ENCODE data around the gene TRIP12.

DNA sequence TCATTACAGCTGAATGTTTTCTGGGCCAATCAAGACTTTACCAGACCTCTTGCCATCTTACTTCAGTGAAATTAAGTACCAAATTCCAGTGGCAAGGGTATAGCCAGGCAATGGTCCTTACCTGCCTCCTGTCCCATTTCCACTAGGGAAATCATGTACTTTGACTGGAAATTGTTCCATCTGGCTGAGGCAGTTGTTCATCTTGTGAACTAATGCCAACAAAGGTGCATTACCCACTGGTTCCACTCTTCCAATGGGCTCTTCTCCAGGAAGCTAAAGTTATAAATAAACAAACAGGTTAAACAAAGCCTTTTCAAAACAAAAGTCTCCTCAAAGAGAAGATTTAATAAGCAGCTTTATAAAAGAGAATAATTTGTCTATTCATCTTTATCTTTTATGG, 126.8 kb downstream of the TRIP12 start:
- TF ChIP-seq ZNF274 (IDR thresholded peaks at IDR 0.05; ENCODE audit: low read length) (no peak), ZNF274 (tag by site-specific recombination; IDR thresholded peaks at IDR 0.05; ENCODE audit: borderline replicate concordance) (no peak), ZNF366 (tag by site-specific recombination; conservative IDR thresholded peaks at IDR 0.05) (no peak), ZNF324 (tag by site-specific recombination; IDR thresholded peaks at IDR 0.05) (no peak), IKZF3 (tag by site-specific recombination; IDR thresholded peaks at IDR 0.05) (no peak), ZNF571 (tag by site-specific recombination; IDR thresholded peaks at IDR 0.05) (no peak), ZNF596 (tag by site-specific recombination; IDR thresholded peaks at IDR 0.05) (no peak)
- TF ChIP-seq, protein P1, sequence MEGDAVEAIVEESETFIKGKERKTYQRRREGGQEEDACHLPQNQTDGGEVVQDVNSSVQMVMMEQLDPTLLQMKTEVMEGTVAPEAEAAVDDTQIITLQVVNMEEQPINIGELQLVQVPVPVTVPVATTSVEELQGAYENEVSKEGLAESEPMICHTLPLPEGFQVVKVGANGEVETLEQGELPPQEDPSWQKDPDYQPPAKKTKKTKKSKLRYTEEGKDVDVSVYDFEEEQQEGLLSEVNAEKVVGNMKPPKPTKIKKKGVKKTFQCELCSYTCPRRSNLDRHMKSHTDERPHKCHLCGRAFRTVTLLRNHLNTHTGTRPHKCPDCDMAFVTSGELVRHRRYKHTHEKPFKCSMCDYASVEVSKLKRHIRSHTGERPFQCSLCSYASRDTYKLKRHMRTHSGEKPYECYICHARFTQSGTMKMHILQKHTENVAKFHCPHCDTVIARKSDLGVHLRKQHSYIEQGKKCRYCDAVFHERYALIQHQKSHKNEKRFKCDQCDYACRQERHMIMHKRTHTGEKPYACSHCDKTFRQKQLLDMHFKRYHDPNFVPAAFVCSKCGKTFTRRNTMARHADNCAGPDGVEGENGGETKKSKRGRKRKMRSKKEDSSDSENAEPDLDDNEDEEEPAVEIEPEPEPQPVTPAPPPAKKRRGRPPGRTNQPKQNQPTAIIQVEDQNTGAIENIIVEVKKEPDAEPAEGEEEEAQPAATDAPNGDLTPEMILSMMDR (tag by site-specific recombination; IDR thresholded peaks at IDR 0.05), result no peak
- TF ChIP-seq, protein P2, sequence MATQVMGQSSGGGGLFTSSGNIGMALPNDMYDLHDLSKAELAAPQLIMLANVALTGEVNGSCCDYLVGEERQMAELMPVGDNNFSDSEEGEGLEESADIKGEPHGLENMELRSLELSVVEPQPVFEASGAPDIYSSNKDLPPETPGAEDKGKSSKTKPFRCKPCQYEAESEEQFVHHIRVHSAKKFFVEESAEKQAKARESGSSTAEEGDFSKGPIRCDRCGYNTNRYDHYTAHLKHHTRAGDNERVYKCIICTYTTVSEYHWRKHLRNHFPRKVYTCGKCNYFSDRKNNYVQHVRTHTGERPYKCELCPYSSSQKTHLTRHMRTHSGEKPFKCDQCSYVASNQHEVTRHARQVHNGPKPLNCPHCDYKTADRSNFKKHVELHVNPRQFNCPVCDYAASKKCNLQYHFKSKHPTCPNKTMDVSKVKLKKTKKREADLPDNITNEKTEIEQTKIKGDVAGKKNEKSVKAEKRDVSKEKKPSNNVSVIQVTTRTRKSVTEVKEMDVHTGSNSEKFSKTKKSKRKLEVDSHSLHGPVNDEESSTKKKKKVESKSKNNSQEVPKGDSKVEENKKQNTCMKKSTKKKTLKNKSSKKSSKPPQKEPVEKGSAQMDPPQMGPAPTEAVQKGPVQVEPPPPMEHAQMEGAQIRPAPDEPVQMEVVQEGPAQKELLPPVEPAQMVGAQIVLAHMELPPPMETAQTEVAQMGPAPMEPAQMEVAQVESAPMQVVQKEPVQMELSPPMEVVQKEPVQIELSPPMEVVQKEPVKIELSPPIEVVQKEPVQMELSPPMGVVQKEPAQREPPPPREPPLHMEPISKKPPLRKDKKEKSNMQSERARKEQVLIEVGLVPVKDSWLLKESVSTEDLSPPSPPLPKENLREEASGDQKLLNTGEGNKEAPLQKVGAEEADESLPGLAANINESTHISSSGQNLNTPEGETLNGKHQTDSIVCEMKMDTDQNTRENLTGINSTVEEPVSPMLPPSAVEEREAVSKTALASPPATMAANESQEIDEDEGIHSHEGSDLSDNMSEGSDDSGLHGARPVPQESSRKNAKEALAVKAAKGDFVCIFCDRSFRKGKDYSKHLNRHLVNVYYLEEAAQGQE (tag by site-specific recombination; IDR thresholded peaks at IDR 0.05), result no peak
